ENCODE data around the gene FBXL12. TPM values are rescaled to one million over a fixed set of nuclear protein-coding genes. Genes with fewer than 3 reads are reported as not detected.

FBXL12 gene
- polyA plus RNA-seq, 3 donors = 29.8 to 38.6 (median 33.9) TPM

Other genes with a start within 250 kb of the FBXL12 start
- gene ZNF121, start 234.6 kb downstream of the FBXL12 start, polyA plus RNA-seq (ENCODE audit: insufficient read length in 3 of 3) = 10 to 100 TPM; 14.4 to 31.7 (median 25.3) TPM
- 10 to 100 TPM; 43.7 to 58.9 (median 57.6) TPM for gene ZNF561, start 197.8 kb downstream of the FBXL12 start, polyA plus RNA-seq (ENCODE audit: insufficient read length in 3 of 3)
- gene ZNF562, start 144.0 kb downstream of the FBXL12 start, polyA plus RNA-seq (ENCODE audit: insufficient read length in 3 of 3) = 10 to 100 TPM; 19.9 to 27.2 (median 26.4) TPM
- 10 to 100 TPM; 16.8 to 40.0 (median 31.2) TPM for gene ZNF846, start 50.3 kb downstream of the FBXL12 start, polyA plus RNA-seq (ENCODE audit: insufficient read length in 3 of 3)
- gene UBL5, start 8.8 kb upstream of the FBXL12 start, polyA plus RNA-seq (ENCODE audit: insufficient read length in 3 of 3) = 100 to 1,000 TPM; 275 to 319 (median 294) TPM
- gene PIN1, start 16.2 kb upstream of the FBXL12 start, polyA plus RNA-seq (ENCODE audit: insufficient read length in 3 of 3) = 10 to 100 TPM; 65.8 to 77.5 (median 76.9) TPM
- 10 to 100 TPM; 23.7 to 28.2 (median 28.2) TPM for gene OLFM2, start 117.4 kb upstream of the FBXL12 start, polyA plus RNA-seq (ENCODE audit: insufficient read length in 3 of 3)
- gene COL5A3, start 191.4 kb upstream of the FBXL12 start, polyA plus RNA-seq (ENCODE audit: insufficient read length in 3 of 3) = 1 to 10 TPM in 2 of 3 donors, under 1 TPM in 1; 0.99 to 1.4 (median 1.1) TPM
- gene RDH8, start 194.4 kb upstream of the FBXL12 start, polyA plus RNA-seq (ENCODE audit: insufficient read length in 3 of 3) = not detected